Stomach (tissue), 9 donors: ENCODE results near the gene EPHB1. TPM values are rescaled to one million over a fixed set of nuclear protein-coding genes. Genes with fewer than 3 reads are reported as not detected.

Experiments used
- DNase-seq, 2 donors: peaks; one replicate each; pipeline versions ENCODE4 v3.0.0 to v3.0.0-alpha.2; 2013 to 2019
- H3K27ac ChIP-seq, 5 donors: fragments of 200-600 bp in 4 of 5; sonication (generic) in 4 of 5; one replicate each; pipeline ENCODE4 v1.5.1; 2013 to 2019; ENCODE audit warnings: mild to moderate bottlenecking in 1 of 5, moderate library complexity in 1 of 5
- H3K27me3 ChIP-seq, 3 donors: fragments of 200-600 bp; sonication (generic); one replicate each; pipeline ENCODE4 v1.5.1; 2017 to 2019; ENCODE audit warnings: mixed run types in 1 of 3
- H3K36me3 ChIP-seq, 4 donors: fragments of 200-600 bp; sonication (generic); 1 replicate in 3 of 4; 2 replicates in 1 of 4; pipeline ENCODE4 v1.5.1; 2016 to 2019
- H3K4me1 ChIP-seq, 4 donors: fragments of 200-600 bp; sonication (generic); one replicate each; pipeline ENCODE4 v1.5.1; 2016 to 2019
- H3K4me3 ChIP-seq, 4 donors: fragments of 200-600 bp; sonication (generic) in 3 of 4; one replicate each; pipeline ENCODE4 v1.5.1; 2016 to 2019; ENCODE audit warnings: mild to moderate bottlenecking in 1 of 4
- H3K9me3 ChIP-seq, 4 donors: fragments of 200-600 bp; sonication (generic); one replicate each; pipeline ENCODE4 v1.5.1; 2016 to 2019
- EP300 ChIP-seq: sonication (generic); formaldehyde crosslinking; IDR thresholded peaks from one replicate; pipeline ENCODE4 v1.6.1; 2017; ENCODE audit warnings: antibody characterized with exemption
- POLR2A ChIP-seq, 4 donors: fragments of 450-650 bp; IDR thresholded peaks; one replicate each; pipeline ENCODE4 v1.6.1; 2016; ENCODE audit warnings: antibody characterized with exemption in 4 of 4, control low read depth in 2 of 4, mild to moderate bottlenecking in 1 of 4, moderate library complexity in 1 of 4
- POLR2AphosphoS5 ChIP-seq, 3 donors: sonication (generic); formaldehyde crosslinking; IDR thresholded peaks; one replicate each; pipeline ENCODE4 v1.6.1; 2016; ENCODE audit warnings: antibody characterized with exemption in 3 of 3
- WGBS, 5 donors: extraction: QIAGEN DNeasy Blood & Tissue Kit in 3 of 5; methylation state at CpG; one replicate each; pipeline versions ENCODE4 v1.1.5 to v1.1.7; 2013 to 2018; 5-methylcytosine and 5-hydroxymethylcytosine counted together
- intact Hi-C: fragments of 100-400 bp; cut with DNase I; formaldehyde crosslinking; loops from one replicate; pipeline ENCODE4 v1.15.1; 2023; ENCODE audit warnings: low total_unique reads
- polyA plus RNA-seq, 3 donors: library from polyadenylated mRNA; stranded (reverse); fragments of 200-250 nt; gene quantifications; one replicate each; pipeline ENCODE4 v1.2.3, GENCODE V29; 2013
- total RNA-seq, 5 donors: library from RNA; depleted of rRNA; stranded (reverse); fragments of >200 nt; gene quantifications; one replicate each; pipeline versions ENCODE4 v1.1.0 to v1.2.3, GENCODE V29; 2014 to 2016
- TF ChIP-seq, protein P1 (sequence below), 7 experiments: fragments of 450-650 bp in 4 of 7; fragments of 200-600 bp in 3 of 7; sonication (generic) in 3 of 7; IDR thresholded peaks; one replicate each; pipeline ENCODE4 v1.5.1; 2016 to 2019; ENCODE audit warnings: antibody characterized with exemption in 7 of 7, control low read depth in 2 of 7, mild to moderate bottlenecking in 1 of 7
- donor health status: healthy with polysubstance abuse.
- donor health status: Bipolar disorder and iron deficiency.
- donor health status: healthy.

Gene EPHB1
- total and polyA plus RNA-seq, 8 donors = 0.13 to 2.3 (median 1.0) TPM; not detected in 4

DNA sequence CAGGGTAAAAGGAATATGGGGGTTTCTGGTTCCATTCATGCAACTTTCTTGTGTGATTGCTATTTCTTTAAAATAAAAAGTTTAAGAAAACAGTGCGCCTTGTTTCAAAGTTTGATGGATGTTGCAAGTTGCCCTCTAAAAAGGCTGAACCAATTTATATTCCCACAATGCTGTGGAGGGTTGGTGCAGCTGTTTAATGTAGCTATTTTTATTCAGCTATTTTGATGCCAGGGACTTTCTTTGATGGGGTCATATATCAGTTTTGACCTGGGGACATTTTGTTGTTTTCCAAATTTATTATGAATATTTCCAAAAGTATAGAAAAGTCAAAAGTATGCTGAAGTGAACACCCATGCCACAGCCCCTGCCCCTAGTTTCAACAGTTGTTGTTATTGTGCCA lies 20.5 kb downstream of the EPHB1 start:
- H3K36me3 ChIP-seq = no peaks in the 10 kb centered on the region
- WGBS, 5 donors = 67 to 85% (median 68%) methylated on average over 1 of the region's 1 CpG
- H3K4me1 ChIP-seq = no peaks in the 10 kb centered on the region
- intact Hi-C loops = no loop called here
- TF ChIP-seq, protein P1, sequence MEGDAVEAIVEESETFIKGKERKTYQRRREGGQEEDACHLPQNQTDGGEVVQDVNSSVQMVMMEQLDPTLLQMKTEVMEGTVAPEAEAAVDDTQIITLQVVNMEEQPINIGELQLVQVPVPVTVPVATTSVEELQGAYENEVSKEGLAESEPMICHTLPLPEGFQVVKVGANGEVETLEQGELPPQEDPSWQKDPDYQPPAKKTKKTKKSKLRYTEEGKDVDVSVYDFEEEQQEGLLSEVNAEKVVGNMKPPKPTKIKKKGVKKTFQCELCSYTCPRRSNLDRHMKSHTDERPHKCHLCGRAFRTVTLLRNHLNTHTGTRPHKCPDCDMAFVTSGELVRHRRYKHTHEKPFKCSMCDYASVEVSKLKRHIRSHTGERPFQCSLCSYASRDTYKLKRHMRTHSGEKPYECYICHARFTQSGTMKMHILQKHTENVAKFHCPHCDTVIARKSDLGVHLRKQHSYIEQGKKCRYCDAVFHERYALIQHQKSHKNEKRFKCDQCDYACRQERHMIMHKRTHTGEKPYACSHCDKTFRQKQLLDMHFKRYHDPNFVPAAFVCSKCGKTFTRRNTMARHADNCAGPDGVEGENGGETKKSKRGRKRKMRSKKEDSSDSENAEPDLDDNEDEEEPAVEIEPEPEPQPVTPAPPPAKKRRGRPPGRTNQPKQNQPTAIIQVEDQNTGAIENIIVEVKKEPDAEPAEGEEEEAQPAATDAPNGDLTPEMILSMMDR (IDR thresholded peaks at IDR 0.05) = no peak
- TF ChIP-seq POLR2AphosphoS5 (IDR thresholded peaks at IDR 0.05) (no peak), EP300 (no peak), POLR2A (IDR thresholded peaks at IDR 0.05) (no peak)
- H3K27me3 ChIP-seq = no peaks in the 10 kb centered on the region
- H3K27ac ChIP-seq = no peak overlapping the region
- H3K4me3 ChIP-seq = no peak overlapping the region
- no peak for DNase-seq
- H3K9me3 ChIP-seq = no peaks in the 10 kb centered on the region

DNA sequence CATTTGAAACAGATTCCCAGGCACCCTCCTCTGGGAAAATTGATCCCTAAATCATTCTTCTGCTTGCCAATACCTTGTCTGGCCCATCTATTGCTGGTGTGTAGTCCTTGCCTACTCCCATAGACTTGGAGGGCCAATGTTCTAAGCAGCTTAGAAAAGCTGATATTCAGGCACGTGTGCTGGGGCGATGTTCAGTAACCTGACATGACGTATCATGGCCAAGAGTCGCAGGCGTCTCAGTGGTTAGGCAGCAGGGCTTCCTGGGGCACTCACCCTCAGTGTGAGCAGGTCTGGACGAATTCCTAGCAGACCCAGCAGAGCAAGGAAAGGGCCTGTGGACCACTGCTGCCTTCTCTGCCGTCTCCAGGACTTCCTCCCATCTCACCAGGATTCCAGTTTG lies 21.6 kb downstream of the EPHB1 start:
- Histone ChIP-seq H3K9me3 (no peaks in the 10 kb centered on the region), H3K27ac (no peak overlapping the region), H3K27me3 (no peaks in the 10 kb centered on the region), H3K4me1 (no peaks in the 10 kb centered on the region), H3K36me3 (no peaks in the 10 kb centered on the region), H3K4me3 (no peak overlapping the region)
- no peak for DNase-seq
- TF ChIP-seq POLR2A (IDR thresholded peaks at IDR 0.05) (no peak), EP300 (no peak), POLR2AphosphoS5 (IDR thresholded peaks at IDR 0.05) (no peak)
- WGBS, 5 donors = 78 to 86% (median 86%) methylated on average over 7 of the region's 7 CpGs
- intact Hi-C loops = no loop called here

DNA sequence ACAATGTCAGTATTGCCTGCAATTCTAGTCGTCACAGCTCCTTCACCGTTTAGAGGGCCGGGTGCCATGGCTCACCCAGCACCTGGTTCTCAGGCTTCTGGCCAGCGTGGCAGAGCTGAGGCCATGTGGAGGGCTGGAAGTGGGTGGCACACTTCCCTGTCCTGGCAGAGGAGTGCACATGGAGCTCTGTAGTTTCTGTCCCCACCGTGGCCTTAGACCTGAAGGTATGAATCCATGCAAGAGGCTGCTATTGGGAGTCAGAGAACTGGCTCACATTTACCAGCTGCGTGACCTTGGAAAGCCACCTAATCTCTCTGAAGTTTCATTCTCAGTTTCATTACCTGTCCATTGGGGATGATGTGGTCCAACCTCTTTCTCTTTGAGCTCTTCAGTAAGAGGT lies 22.2 kb downstream of the EPHB1 start:
- Histone ChIP-seq H3K4me1 (no peaks in the 10 kb centered on the region), H3K36me3 (no peaks in the 10 kb centered on the region), H3K4me3 (no peak overlapping the region), H3K27ac (no peak overlapping the region), H3K27me3 (no peaks in the 10 kb centered on the region), H3K9me3 (no peaks in the 10 kb centered on the region)
- no peak for TF ChIP-seq EP300
- TF ChIP-seq, protein P1 (IDR thresholded peaks at IDR 0.05) = no peak
- no peak for TF ChIP-seq POLR2A (IDR thresholded peaks at IDR 0.05)
- no peak for TF ChIP-seq POLR2AphosphoS5 (IDR thresholded peaks at IDR 0.05)
- DNase-seq = no peak
- intact Hi-C loops = no loop called here
- WGBS, 5 donors = 87 to 92% (median 91%) methylated on average over 5 to 6 of the region's 6 CpGs

DNA sequence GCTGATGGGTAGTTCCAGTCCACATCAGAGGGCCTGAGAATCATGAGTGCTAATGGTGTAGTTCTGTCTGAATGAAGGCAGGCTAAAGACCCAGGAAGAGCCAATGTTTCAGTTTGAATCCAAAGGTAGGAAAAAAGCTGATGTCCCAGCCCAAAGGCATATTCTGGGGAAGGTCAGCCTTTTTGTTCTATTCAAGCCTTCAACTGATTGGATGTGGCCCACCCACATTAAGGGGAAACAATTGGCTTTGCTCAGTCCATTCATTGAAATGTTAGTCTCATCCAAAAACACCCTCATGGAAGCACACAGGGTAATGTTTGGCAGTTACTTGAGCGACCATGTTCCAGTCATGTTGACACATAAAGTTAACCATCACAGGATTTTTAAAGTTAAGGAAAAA lies 25.9 kb downstream of the EPHB1 start:
- no peaks in the 10 kb centered on the region for H3K27me3 ChIP-seq
- H3K36me3 ChIP-seq = no peaks in the 10 kb centered on the region
- intact Hi-C loops = no loop called here
- no peaks in the 10 kb centered on the region for H3K9me3 ChIP-seq
- TF ChIP-seq, protein P1 (IDR thresholded peaks at IDR 0.05) = no peak
- no peak for TF ChIP-seq EP300
- no peak for TF ChIP-seq POLR2A (IDR thresholded peaks at IDR 0.05)
- H3K4me1 ChIP-seq = no peaks in the 10 kb centered on the region
- no peak overlapping the region for H3K27ac ChIP-seq
- no peak for DNase-seq
- 75 to 93% (median 91%) methylated on average over 1 of the region's 1 CpG for WGBS, 5 donors
- H3K4me3 ChIP-seq = no peak overlapping the region

DNA sequence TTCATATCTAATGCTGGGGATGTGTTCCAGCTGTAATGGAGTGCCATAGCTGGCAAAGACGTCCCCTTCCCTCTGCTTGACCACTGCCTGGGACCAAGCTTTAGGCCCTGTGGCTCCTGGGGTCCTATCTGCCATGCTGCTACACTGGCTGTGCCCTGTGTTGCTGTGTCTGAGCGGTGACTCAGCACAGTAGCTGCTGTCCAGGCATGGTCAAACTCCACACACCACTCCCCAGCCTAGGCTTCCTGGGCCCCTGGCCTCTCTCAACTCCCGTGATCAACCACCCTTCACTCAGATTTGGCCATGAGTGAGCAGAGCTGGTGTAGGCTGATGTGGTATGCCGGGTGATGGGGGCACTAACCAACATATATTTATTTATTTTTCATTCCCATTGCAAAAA lies 27.0 kb downstream of the EPHB1 start:
- intact Hi-C loops = no loop called here
- H3K9me3 ChIP-seq = no peaks in the 10 kb centered on the region
- no peak overlapping the region for H3K27ac ChIP-seq
- no peaks in the 10 kb centered on the region for H3K4me1 ChIP-seq
- 77 to 85% (median 83%) methylated on average over 4 of the region's 4 CpGs for WGBS, 5 donors
- DNase-seq = no peak
- H3K36me3 ChIP-seq = no peaks in the 10 kb centered on the region
- no peak for TF ChIP-seq EP300
- TF ChIP-seq, protein P1 (IDR thresholded peaks at IDR 0.05) = no peak
- no peak for TF ChIP-seq POLR2A (IDR thresholded peaks at IDR 0.05)
- TF ChIP-seq POLR2AphosphoS5 (IDR thresholded peaks at IDR 0.05) = no peak
- H3K4me3 ChIP-seq = no peak overlapping the region
- no peaks in the 10 kb centered on the region for H3K27me3 ChIP-seq
